ENCODE data around the gene SASS6.

SASS6 gene

DNA sequence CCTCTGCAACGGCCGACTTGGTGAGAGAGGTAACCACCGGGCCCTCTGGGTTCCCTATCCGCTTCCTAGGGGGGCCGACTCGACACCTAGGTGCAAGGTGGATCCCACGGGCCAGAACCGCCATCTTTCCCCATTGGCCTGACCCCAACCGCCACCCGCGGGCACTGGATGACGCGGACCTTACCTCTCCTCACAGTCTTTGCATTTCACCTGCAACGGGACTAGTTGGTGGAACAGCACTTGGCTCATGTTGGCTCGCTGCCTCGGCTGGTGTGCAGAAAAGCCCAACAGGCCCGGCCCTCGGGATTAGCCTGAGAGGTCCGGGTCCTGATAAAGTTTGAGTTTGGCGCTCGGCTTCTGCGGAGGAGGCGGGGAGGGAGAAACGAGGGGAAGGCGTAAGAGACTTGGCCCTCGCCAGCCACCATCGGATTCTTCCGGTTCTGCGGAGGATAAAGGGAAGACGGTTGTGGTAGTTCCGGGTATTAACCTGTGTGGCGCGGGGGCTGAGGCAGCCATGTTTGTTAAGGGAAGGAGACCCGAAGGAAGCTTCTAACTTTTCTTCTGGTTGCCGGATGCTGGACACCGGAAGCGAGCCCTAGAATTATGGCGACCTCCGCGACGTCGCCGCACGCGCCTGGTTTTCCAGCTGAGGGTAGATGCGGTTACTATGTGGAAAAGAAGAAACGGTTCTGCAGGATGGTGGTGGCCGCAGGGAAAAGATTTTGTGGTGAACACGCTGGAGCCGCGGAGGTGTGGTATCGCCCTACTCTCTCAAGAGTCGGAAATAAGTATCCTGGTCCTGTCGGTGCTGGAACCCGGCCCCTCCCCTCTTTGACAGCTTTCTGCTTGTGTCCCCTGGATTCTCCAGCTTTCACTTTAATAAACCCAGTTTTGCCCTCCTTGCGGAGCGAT lies at the start of gene SASS6, which contains the start of gene TRMT13 (continued):
- TF ChIP-seq, protein P1, sequence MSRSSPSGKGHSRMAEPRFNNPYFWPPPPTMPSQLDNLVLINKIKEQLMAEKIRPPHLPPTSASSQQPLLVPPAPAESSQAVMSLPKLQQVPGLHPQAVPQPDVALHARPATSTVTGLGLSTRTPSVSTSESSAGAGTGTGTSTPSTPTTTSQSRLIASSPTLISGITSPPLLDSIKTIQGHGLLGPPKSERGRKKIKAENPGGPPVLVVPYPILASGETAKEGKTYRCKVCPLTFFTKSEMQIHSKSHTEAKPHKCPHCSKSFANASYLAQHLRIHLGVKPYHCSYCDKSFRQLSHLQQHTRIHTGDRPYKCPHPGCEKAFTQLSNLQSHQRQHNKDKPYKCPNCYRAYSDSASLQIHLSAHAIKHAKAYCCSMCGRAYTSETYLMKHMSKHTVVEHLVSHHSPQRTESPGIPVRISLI (tag by site-specific recombination; IDR thresholded peaks at IDR 0.05) = 0 out of 2 replicates have a peak, but pooled peaks have one; percentile 46
- TF ChIP-seq ZIC2 (tag by site-specific recombination; IDR thresholded peaks at IDR 0.05) (peak; percentile 42; the same call in 1 of the 2 replicates), SCRT1 (tag by site-specific recombination; IDR thresholded peaks at IDR 0.05; ENCODE audit: borderline replicate concordance) (peak; percentile 54; the same call in 1 of the 2 replicates), ZNF184 (tag by site-specific recombination; IDR thresholded peaks at IDR 0.05) (0 out of 2 replicates have a peak, but pooled peaks have one; percentile 18), ZSCAN30 (tag by site-specific recombination; IDR thresholded peaks at IDR 0.05) (0 out of 2 replicates have a peak, but pooled peaks have one; percentile 37), OSR2 (tag by site-specific recombination; IDR thresholded peaks at IDR 0.05) (no peak), ZNF354C (tag by site-specific recombination; IDR thresholded peaks at IDR 0.05; ENCODE audit: borderline replicate concordance, low read depth) (no peak), ZNF501 (tag by site-specific recombination; IDR thresholded peaks at IDR 0.05) (peak; percentile 92), SALL2 (tag by site-specific recombination; IDR thresholded peaks at IDR 0.05; ENCODE audit: borderline replicate concordance) (no peak), FEZF1 (tag by site-specific recombination; IDR thresholded peaks at IDR 0.05) (no peak), ZNF658 (tag by site-specific recombination; IDR thresholded peaks at IDR 0.05) (no peak), ZNF366 (tag by site-specific recombination; conservative IDR thresholded peaks at IDR 0.05) (peak; percentile 98), ZNF394 (tag by site-specific recombination; IDR thresholded peaks at IDR 0.05; ENCODE audit: borderline replicate concordance) (peak; percentile 77; the same call in 1 of the 2 replicates), ZNF341 (tag by site-specific recombination; IDR thresholded peaks at IDR 0.05; ENCODE audit: low read depth) (peak; percentile 95), ZNF112 (tag by site-specific recombination; IDR thresholded peaks at IDR 0.05) (no peak), ZNF768 (tag by site-specific recombination; IDR thresholded peaks at IDR 0.05) (no peak), KLF16 (tag by site-specific recombination; IDR thresholded peaks at IDR 0.05) (0 out of 2 replicates have a peak, but pooled peaks have one; percentile 35), KLF1 (tag by site-specific recombination; IDR thresholded peaks at IDR 0.05) (no peak), ZNF571 (tag by site-specific recombination; IDR thresholded peaks at IDR 0.05) (no peak), ZNF155 (tag by site-specific recombination; IDR thresholded peaks at IDR 0.05) (no peak), ZNF221 (tag by site-specific recombination; IDR thresholded peaks at IDR 0.05; ENCODE audit: borderline replicate concordance) (no peak), ZNF747 (tag by site-specific recombination; IDR thresholded peaks at IDR 0.05) (no peak), ZNF292 (tag by site-specific recombination; IDR thresholded peaks at IDR 0.05; ENCODE audit: borderline replicate concordance, low read depth) (no peak)
- TF ChIP-seq, protein P2, sequence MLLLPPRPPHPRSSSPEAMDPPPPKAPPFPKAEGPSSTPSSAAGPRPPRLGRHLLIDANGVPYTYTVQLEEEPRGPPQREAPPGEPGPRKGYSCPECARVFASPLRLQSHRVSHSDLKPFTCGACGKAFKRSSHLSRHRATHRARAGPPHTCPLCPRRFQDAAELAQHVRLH (tag by site-specific recombination; IDR thresholded peaks at IDR 0.05) = peak; percentile 100
- TF ChIP-seq, protein P3, sequence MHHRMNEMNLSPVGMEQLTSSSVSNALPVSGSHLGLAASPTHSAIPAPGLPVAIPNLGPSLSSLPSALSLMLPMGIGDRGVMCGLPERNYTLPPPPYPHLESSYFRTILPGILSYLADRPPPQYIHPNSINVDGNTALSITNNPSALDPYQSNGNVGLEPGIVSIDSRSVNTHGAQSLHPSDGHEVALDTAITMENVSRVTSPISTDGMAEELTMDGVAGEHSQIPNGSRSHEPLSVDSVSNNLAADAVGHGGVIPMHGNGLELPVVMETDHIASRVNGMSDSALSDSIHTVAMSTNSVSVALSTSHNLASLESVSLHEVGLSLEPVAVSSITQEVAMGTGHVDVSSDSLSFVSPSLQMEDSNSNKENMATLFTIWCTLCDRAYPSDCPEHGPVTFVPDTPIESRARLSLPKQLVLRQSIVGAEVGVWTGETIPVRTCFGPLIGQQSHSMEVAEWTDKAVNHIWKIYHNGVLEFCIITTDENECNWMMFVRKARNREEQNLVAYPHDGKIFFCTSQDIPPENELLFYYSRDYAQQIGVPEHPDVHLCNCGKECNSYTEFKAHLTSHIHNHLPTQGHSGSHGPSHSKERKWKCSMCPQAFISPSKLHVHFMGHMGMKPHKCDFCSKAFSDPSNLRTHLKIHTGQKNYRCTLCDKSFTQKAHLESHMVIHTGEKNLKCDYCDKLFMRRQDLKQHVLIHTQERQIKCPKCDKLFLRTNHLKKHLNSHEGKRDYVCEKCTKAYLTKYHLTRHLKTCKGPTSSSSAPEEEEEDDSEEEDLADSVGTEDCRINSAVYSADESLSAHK (tag by site-specific recombination; IDR thresholded peaks at IDR 0.05) = no peak; the same call in 1 of the 2 replicates
- TF ChIP-seq, protein P4, sequence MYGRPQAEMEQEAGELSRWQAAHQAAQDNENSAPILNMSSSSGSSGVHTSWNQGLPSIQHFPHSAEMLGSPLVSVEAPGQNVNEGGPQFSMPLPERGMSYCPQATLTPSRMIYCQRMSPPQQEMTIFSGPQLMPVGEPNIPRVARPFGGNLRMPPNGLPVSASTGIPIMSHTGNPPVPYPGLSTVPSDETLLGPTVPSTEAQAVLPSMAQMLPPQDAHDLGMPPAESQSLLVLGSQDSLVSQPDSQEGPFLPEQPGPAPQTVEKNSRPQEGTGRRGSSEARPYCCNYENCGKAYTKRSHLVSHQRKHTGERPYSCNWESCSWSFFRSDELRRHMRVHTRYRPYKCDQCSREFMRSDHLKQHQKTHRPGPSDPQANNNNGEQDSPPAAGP (tag by site-specific recombination; IDR thresholded peaks at IDR 0.05) = no peak
- TF ChIP-seq, protein P5, sequence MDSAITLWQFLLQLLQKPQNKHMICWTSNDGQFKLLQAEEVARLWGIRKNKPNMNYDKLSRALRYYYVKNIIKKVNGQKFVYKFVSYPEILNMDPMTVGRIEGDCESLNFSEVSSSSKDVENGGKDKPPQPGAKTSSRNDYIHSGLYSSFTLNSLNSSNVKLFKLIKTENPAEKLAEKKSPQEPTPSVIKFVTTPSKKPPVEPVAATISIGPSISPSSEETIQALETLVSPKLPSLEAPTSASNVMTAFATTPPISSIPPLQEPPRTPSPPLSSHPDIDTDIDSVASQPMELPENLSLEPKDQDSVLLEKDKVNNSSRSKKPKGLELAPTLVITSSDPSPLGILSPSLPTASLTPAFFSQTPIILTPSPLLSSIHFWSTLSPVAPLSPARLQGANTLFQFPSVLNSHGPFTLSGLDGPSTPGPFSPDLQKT (IDR thresholded peaks at IDR 0.05; ENCODE audit: borderline replicate concordance, low read depth, low read length) = peak; percentile 66; the same call in 1 of the 2 replicates
- TF ChIP-seq, protein P6, sequence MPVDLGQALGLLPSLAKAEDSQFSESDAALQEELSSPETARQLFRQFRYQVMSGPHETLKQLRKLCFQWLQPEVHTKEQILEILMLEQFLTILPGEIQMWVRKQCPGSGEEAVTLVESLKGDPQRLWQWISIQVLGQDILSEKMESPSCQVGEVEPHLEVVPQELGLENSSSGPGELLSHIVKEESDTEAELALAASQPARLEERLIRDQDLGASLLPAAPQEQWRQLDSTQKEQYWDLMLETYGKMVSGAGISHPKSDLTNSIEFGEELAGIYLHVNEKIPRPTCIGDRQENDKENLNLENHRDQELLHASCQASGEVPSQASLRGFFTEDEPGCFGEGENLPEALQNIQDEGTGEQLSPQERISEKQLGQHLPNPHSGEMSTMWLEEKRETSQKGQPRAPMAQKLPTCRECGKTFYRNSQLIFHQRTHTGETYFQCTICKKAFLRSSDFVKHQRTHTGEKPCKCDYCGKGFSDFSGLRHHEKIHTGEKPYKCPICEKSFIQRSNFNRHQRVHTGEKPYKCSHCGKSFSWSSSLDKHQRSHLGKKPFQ (tag by site-specific recombination; IDR thresholded peaks at IDR 0.05) = no peak
- TF ChIP-seq, protein P7, sequence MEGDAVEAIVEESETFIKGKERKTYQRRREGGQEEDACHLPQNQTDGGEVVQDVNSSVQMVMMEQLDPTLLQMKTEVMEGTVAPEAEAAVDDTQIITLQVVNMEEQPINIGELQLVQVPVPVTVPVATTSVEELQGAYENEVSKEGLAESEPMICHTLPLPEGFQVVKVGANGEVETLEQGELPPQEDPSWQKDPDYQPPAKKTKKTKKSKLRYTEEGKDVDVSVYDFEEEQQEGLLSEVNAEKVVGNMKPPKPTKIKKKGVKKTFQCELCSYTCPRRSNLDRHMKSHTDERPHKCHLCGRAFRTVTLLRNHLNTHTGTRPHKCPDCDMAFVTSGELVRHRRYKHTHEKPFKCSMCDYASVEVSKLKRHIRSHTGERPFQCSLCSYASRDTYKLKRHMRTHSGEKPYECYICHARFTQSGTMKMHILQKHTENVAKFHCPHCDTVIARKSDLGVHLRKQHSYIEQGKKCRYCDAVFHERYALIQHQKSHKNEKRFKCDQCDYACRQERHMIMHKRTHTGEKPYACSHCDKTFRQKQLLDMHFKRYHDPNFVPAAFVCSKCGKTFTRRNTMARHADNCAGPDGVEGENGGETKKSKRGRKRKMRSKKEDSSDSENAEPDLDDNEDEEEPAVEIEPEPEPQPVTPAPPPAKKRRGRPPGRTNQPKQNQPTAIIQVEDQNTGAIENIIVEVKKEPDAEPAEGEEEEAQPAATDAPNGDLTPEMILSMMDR (tag by site-specific recombination; IDR thresholded peaks at IDR 0.05) = 0 out of 2 replicates have a peak, but pooled peaks have one; percentile 23

All from HEK293 (cell line).